TTC549 (cell line): ENCODE data around the gene SMG1.
"Not testable (repeated sequence)": the region's sequence is repeated elsewhere in the genome, so short reads cannot be mapped to it uniquely, and the experiment has no call there.

Experiments used
- FAIRE-seq: peaks from 2 replicates; lab custom pipeline; 2012; peaks lifted over from hg19 to GRCh38; lab: Jason Lieb, UNC

SMG1 gene

GRCh38 chr16:18925986-18926865 is at the start of gene SMG1:
TSS of gene SMG1 (minus strand) at chr16:18926408. CDS start at chr16:18926041, 367 bp downstream.
- not testable (repeated sequence) for FAIRE-seq

DNA sequence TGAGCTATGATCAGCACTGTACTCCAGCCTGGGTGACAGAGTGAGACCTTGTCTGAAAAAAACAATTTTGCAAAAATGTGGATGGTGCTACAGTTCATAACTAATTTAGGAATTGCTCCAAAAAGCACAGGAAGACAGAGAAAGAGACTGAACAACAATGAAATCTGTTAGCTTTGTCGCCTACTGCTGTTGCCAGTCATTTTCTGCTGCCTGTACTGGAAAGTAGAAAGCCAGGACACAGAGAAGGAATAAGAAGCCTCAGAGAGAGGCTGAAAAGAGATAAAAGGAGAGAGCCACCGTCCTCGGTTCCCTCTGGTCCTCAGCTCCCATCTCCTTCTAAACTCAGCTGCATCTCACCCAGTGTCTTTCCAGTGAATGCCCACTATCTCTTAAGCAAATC is 48.9 kb upstream of the SMG1 start:
- no peak for FAIRE-seq

DNA sequence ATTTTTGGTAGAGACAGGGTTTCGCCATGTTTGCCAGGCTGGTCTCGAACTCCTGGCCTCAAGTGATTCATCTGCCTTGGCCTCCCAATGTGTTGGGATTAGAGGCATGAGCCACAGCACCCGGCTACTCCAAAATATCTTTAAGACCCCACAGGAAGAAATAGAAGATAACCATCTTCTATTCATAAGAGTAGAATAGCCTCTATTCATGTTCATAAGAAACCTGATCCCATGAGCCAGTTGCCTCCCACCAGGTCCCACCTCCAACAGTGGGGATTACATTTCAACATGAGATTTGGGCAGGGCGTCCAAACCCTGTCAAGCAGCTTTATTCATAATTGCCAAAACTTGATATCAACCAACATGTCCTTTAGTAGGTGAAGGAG is 43.6 kb upstream of the SMG1 start:
- no peak for FAIRE-seq

DNA sequence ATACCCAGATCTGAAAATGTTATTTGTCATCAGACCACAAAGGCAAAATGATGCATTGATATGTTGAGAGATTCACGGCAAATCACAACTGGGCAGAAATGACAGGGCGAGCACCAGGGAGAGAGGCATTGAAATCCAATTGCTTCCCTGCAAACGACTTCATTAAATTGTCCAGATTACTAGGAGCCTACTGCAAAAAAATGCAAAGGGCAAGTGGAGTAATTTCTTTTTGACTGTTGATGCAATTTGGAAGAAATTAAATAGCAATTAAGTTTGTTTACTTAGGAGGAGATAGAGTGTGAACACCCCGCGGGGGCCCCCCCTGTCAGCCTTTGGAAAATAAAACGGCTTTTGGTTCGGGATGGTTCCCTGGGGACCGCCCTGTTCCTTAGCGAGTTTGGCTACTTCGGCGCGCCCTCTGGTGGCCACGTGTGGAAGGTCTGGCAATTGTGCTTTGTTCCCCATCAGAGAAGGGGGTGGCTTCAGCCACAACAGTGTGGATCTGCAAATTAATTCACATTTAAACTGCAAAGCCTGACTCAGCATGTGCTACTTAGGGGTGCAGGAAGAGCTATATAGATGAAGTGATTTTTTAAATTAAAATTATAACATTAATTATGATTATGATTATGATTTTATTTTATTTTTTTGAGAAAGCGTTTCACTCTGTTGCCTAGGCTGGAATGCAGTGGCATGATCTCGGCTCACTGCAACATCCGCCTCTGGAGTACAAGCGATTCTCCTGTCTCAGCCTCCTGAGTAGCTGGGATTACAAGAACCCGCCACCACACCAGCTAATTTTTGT is 43.0 kb upstream of the SMG1 start:
- FAIRE-seq, result no peak

- no peak for FAIRE-seq
These were observed 40.6 kb upstream of the SMG1 start for GRCh38 chr16:18966791-18967190.

DNA sequence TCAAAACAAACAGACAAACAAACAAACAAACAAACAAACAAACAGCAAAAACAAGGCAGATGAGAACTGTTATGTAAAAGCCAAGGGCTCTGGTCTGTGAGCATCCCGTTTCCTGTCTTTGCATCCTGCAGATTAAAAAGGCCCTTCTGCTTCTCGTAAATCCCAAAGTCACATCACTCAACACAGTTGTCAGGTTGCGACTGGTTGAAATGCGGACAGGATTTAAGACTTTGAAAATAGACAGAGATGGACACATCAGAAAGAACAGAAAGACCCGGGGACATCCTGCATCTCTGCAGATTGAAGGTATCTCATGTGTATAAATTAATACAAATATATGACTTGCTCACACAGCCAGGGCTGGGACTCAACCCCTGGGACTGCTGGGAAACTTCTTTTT is 39.3 kb upstream of the SMG1 start:
- FAIRE-seq, result no peak

DNA sequence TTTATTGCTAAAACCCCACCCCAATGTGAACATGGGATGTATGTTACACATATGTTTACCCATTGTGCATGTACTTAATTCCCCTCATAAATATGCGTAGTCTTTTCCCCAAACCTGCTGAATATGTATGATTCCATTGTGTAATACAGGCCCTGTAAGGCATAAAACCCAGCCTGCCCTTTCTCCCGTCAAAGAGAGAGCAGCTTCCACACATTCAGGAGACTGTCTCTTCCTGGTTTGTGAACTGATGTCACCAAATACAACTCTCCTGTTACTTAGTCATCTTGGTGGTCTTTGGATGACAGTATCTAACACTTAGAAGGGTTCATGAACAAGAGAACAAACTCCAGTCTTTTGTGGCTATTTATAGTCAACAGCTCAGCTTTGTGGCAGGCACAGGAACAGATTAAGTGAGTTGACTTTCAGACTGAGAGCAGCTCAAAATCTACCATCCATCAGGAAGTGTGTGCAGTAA is 32.9 kb upstream of the SMG1 start:
- FAIRE-seq, result no peak

- no peak for FAIRE-seq
These were observed 32.4 kb upstream of the SMG1 start for GRCh38 chr16:18958621-18959029.

DNA sequence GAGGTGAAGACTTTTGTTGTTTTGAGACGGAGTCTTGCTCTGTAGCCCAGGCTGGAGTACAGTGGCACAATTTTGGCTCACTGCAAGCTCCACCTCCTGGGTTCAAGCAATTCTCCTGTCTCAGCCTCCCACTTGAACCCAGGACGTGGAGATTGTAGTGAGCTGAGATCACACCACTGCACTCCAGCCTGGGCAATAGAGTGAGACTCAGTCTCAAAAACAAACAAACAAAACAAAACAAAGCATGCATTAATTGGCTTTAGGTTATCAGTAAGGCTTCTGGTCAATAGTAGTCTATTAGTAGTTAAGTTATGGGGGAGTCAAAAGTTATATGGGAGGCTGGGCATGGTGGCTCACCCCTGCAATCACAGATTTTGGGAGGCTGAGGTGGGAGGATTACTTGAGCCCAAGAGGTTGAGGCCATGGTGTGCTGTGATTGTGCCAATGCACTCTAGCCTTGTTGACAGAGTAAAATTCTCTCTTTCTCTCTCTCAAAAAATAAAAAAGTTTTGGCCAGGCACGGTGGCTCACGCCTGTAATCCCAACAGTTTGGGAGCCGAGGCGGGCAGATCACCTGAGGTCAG is 30.5 kb upstream of the SMG1 start:
- not testable (repeated sequence) for FAIRE-seq

DNA sequence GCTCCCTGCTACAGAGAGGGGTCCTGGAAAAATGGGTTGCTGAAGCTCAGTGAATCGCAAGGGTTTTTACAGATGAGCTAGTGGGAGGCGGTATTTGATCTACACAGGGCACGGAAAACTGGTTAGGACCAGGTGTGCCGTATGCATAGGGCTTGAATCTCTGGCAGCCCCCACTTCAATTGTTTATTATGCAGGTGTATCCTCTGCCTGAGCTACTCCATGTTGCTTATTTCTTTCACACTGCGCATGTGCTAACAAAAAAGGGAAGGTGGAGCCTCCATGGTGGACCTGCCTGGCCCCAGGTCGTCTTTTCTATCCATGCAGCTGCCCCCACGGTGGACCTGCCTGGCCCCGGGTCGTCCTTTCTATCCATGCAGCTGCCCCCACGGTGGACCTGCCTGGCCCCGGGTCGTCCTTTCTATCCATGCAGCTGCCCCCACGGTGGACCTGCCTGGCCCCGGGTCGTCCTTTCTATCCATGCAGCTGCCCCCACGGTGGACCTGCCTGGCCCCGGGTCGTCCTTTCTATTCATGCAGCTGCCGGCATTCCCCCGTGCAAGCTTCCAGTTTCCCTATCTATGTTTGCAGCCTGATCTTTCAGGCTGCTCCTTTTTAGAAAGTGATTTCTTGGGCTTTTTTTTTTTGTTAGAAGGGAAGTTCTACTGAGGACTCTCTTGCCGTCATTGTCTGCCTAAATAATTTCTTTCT is 29.8 kb upstream of the SMG1 start:
- not testable (repeated sequence) for FAIRE-seq

DNA sequence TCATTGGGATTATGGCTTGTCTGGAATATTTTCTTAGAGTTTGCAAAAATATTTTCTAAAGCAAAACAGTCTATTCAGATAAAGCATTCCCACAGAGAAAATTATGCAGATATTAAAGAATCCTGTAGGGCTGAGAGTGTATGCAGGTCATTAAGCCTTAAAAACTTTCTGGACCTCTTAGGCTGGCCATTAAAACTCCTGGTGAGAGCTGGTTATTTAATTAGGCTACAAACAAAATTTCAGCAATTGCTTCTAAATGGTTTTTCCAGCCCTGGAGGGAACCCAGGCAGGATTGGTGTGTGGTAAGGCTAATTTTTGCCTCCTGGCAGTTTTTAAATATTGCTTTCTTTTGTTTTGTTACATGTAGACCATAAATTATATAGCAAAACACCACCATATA is 27.3 kb upstream of the SMG1 start:
- FAIRE-seq, result no peak

DNA sequence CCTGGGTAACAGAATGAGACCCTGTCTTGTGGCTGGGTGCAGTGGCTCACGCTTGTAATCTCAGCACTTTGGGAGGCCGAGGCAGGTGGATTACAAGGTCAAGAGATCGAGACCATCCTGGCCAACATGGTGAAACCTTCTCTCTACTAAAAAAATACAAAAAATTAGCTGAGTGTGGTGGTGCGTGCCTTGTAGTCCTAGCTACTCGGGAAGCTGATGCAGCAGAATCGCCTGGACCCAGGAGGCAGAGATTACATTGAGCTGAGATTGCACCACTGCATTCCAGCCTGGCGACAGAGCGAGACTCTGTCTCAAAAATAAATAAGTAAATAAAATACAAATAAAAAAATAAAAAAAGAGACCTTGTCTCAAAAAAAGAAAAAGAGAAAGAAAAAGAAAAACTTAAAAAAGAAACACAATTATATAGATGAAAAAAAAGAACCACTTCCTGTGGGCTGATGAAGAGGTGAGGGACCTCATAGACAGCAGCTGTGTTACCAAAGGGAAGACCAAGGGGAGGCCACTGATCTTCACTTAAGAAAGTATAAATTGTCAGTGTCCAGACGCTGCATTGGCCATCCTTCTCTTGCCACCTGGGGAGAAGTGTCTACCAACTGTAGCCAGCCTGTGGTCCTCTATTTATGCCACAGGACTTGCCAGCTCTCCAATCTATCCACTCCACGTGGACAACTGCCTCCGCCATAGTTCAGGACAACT is 24.4 kb upstream of the SMG1 start:
- FAIRE-seq, result no peak

- FAIRE-seq, result no peak
These were observed 22.3 kb upstream of the SMG1 start for GRCh38 chr16:18948372-18949020.

DNA sequence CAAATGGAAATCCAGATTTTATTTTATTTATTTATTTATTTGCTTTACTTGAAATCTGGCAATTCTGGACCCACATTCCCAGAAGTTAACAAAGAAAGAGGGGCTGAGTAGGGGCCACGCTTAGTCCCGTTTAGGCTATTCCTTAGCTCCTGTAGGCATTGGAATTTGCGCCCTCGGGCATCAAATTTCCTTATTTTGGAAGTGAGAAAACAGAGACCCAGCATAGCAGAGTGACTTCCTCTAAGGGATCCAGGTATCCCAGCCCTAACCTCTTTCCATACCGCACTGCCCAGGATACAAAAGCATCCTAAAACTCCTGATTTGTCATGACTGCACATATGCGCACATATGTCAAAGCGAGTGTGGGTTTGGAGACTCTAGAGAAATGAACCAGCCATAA is 19.0 kb upstream of the SMG1 start:
- FAIRE-seq, result no peak

DNA sequence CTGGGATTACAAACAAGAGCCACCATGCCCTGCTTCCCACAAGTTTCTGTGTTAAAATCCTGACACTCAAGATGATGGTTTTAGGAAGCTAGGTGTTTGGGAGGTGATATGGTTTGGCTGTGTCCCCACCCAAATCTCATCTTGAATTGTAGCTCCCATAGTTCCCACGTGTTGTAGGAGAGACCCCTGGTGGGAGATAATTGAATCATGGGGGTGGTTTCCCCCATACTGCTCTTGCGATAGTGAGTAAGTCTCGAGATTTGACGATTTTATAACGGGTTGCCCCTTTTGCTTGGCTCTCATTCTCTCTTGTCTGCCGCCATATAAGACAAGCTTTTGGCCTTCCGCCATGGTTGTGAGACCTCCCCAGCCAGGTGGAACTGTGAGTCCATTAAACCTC is 17.2 kb upstream of the SMG1 start:
- no peak for FAIRE-seq

DNA sequence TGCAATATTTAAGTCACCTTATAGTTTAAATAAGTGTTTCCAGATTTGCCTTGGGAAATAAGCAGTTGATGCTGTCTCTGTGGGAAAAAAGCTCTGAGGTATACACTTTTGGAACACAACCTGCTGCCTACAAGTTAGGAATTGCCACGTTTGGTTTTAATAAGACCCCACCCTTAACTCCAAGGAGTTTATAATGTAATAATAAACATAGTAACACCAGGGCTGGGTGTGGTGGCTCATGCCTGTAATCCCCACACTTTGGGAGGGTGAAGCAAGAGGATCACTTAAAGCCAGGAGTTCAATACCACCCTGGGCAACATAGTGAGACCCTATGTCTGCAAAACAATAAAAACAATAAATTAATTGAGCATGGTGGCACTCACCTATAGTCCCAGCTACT is 15.9 kb upstream of the SMG1 start:
- FAIRE-seq, result no peak

GRCh38 chr16:18941471-18941870 is 15.3 kb upstream of the SMG1 start:
- FAIRE-seq, result no peak

DNA sequence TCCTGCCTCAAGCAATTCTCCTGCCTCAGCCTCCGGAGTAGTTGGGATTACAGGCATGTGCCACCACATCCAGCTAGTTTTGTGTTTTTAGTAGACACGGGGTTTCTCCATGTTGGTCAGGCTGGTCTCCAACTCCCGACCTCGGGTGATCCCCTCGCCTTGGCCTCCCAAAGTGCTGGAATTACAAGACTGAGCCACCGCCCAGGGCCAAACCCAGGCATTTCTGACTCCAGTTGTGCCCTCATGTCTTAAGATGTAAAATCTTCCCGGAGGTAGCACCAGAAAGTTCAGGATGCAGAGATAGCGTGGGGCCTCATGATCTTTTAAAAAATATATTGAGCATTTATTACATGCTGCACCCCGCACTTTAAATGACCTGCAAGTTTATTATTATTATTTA is 12.8 kb upstream of the SMG1 start:
- FAIRE-seq, result no peak

DNA sequence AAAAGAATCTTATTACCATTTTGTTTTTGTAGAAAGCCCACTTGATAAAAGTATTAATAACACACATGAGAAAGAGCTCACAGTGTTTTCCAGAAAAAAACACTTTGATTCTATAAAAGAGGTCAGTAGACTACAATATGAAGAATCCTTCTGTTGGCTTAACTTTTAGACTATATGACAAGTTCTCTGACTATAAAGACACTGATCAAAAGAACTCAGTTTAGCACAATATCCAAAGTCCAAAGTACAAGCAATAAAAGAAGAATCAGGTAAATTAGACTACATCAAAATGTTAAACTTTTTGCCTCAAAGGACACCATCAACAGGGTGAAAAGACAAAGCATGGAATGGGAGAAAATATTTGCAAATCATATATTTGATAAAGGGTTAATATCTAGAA is 11.2 kb upstream of the SMG1 start:
- FAIRE-seq, result no peak

DNA sequence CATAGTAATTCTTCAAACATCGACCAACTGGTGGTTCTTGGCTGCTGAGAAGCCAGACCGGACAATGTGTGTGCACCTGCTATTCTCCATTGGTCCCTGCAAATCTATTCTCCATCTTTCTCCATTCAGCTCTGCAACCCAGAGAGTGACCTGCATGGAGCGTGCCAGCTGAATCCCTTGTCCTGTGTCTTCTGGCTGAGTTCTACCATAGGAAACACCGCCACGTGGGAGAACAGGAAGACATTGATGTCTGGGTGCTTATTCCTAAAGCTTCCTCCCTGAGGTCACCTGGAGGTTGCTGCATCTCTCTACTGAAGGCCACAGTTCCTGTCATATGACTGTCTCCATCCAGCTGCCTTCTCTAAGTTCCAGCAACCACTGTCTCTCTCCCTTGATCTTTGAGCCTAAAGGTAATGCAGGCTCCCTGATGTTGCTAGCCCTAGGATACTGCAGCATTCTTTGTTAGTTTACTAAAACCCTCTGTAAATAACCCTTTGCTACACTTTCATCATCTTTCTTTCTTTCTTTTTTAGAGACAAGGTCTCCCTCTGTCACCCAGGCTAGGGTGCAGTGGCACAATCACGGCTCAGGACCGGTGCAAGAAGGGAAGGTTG is 10.6 kb upstream of the SMG1 start:
- FAIRE-seq, result no peak

DNA sequence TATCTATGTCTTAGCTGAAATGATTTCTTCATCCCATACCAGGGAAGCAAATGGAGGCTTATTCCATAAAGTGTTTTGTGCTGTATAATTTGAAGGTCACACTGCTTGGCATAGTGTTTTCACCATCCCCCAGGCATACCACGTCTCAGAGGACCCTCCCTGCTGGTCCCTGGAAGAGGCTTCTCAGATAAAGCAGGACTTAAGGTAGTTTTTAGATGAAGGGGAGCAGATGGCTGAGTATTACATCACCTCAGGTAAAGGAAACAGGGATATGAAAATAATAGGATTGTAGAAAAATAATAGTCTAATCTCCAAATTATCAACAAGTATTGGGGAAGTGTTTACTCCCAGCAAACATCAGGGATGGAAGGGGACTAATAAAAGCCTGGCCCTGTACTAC is 7.3 kb upstream of the SMG1 start:
- FAIRE-seq, result no peak
